ENCODE data around the gene PRKN. TPM values are rescaled to one million over a fixed set of nuclear protein-coding genes. Genes with fewer than 3 reads are reported as not detected.
A peak's percentile ranks its signal among the peaks of the same experiment; 100 is the strongest.

Gene PRKN
- total and polyA plus RNA-seq, 8 donors, result 0.82 to 7.2 (median 2.9) TPM

GRCh38 chr6:161755080-161755479 lies 972.5 kb downstream of the PRKN start:
- ATAC-seq (no peak), FAIRE-seq (no peak), DNase-seq (no peak)
- Histone ChIP-seq H3K4me3 (no peak overlapping the region), H3K4me1 (peaks cover 0 to 8% (median 3%) of the 10 kb centered on the region in 3 donors), H3K27ac (no peak overlapping the region), H3K27me3 (no peaks in the 10 kb centered on the region), H3K36me3 (no peaks in the 10 kb centered on the region), H3K9me3 (no peaks in the 10 kb centered on the region)
- TF ChIP-seq CTCF (IDR thresholded peaks at IDR 0.05), result no peak
- intact Hi-C loops (cut with DNase I), result no loop called here
- 66 to 72% methylated on average over 5 of the region's 5 CpGs for WGBS, 2 donors

GRCh38 chr6:161750686-161751085 lies 976.9 kb downstream of the PRKN start:
- WGBS, 2 donors, result 50 to 55% methylated on average over 3 of the region's 3 CpGs
- peaks cover 0 to 8% (median 4%) of the 10 kb centered on the region in 3 donors for H3K4me1 ChIP-seq
- intact Hi-C loops (cut with DNase I), result no loop called here
- ATAC-seq, result peak; percentile 55 to 83 (median 66)
- no peak for DNase-seq
- no peaks in the 10 kb centered on the region for H3K9me3 ChIP-seq
- H3K36me3 ChIP-seq, result no peaks in the 10 kb centered on the region
- H3K27ac ChIP-seq, result peak overlapping the region in 1 of 4 donors; percentile 36
- H3K4me3 ChIP-seq, result no peak overlapping the region
- TF ChIP-seq CTCF (IDR thresholded peaks at IDR 0.05), result no peak
- FAIRE-seq, result no peak
- no peaks in the 10 kb centered on the region for H3K27me3 ChIP-seq

GRCh38 chr6:161749576-161749975 lies 978.0 kb downstream of the PRKN start:
- no peak for TF ChIP-seq CTCF (IDR thresholded peaks at IDR 0.05)
- H3K4me3 ChIP-seq, result no peak overlapping the region
- peaks cover 0 to 8% (median 4%) of the 10 kb centered on the region in 3 donors for H3K4me1 ChIP-seq
- no peaks in the 10 kb centered on the region for H3K36me3 ChIP-seq
- H3K9me3 ChIP-seq, result no peaks in the 10 kb centered on the region
- 71 to 76% methylated on average over 4 of the region's 4 CpGs for WGBS, 2 donors
- no peak overlapping the region for H3K27ac ChIP-seq
- ATAC-seq, result no peak
- no peak for FAIRE-seq
- no peaks in the 10 kb centered on the region for H3K27me3 ChIP-seq
- intact Hi-C loops (cut with DNase I), result no loop called here
- DNase-seq, result no peak

GRCh38 chr6:161748535-161749416 lies 978.8 kb downstream of the PRKN start:
- FAIRE-seq (no peak), ATAC-seq (peak; percentile 37 to 72 (median 68))
- no peak overlapping the region for H3K27ac ChIP-seq

More at GRCh38 chr6:161748535-161749416, 978.8 kb downstream of the PRKN start:
- peaks cover 0 to 8% (median 4%) of the 10 kb centered on the region in 3 donors for H3K4me1 ChIP-seq
- no peaks in the 10 kb centered on the region for H3K27me3 ChIP-seq
- TF ChIP-seq CTCF (IDR thresholded peaks at IDR 0.05), result peak in 3 of 4 donors; percentile 14 to 25 (median 21)
- H3K9me3 ChIP-seq, result no peaks in the 10 kb centered on the region
- intact Hi-C loops (cut with DNase I), result no loop called here
- WGBS, 2 donors, result 63 to 69% methylated on average over 18 of the region's 18 CpGs
- H3K36me3 ChIP-seq, result no peaks in the 10 kb centered on the region
- H3K4me3 ChIP-seq, result no peak overlapping the region
- DNase-seq, result peak in 5 of 6 donors; percentile 6 to 73 (median 46)

All from pancreas (tissue), 10 donors.